ENCODE data around the gene USE1. TPM values are rescaled to one million over a fixed set of nuclear protein-coding genes. Genes with fewer than 3 reads are reported as not detected.

The USE1 gene
- total and polyA plus RNA-seq, 9 of the 15 experiments (the other 6 are each of a cell fraction or from before 2014, with no cell fraction given), result 17.3 to 52.4 (median 34.0) TPM

DNA sequence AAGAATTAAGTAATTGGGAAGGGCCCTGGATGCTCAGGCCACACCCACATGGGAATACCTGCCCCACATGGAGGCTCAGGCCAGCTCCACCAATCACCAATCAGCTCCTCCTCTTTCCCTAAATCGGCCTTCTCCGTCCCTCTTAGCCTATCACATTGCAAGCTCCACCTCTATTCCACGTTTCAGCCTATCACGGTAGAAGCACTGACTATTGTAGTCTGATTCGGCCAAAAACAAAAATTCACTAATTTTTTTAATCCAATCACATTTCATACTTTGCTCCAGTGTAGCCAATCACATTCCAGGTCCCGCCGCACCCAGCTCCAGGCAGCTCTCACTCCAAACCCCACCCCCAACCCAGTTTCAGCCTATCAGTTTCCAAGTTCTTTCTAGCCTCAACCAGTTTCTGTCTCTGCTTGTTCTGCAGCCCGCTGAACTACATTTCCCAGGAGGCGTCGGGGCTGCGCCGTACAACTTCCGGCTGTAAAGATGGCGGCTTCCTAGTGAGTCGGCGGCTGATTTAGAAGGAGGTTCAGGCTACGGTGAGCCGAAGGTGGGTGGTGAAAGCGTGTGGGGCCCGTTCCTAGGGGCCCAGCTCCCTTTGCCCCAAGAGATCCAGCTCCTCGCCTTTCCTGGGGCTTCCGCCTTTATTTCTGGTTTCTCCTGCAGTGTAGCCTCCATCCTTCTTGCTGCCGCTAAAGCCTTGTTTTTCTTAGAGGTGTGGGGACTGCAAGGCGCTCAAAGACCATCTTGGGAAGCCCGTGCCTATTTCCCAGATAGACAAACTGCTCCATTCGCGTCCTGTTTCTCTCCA is 52.0 kb downstream of the USE1 start, which contains the start of gene BABAM1 (continued):
- TF ChIP-seq ZNF318 (IDR thresholded peaks at IDR 0.05; ENCODE audit: borderline replicate concordance in 1 of 2, low read depth in 1 of 2) (no peak), XRCC5 (IDR thresholded peaks at IDR 0.05; ENCODE audit: low read depth, low read length) (no peak), U2AF2 (optimal IDR thresholded peaks at IDR 0.05; ENCODE audit: low read depth, low read length) (no peak), HLTF (IDR thresholded peaks at IDR 0.05) (no peak), ZC3H11A (IDR thresholded peaks at IDR 0.05; ENCODE audit: low read depth, low read length) (no peak)

Data from K562 (cell line).